SH-SY5Y (cell line): Measurements from ENCODE around the gene RPL5.

ENCODE experiments used
- GATA2 ChIP-seq: IDR thresholded peaks from 2 replicates; pipeline ENCODE4 v1.6.1; 2011; ENCODE audit warnings: mild to moderate bottlenecking, low read depth, low read length
- GATA3 ChIP-seq: IDR thresholded peaks from 2 replicates; pipeline ENCODE4 v1.6.1; 2011; ENCODE audit warnings: low read depth, mild to moderate bottlenecking, low read length, moderate library complexity

- TF ChIP-seq GATA2 (no peak), GATA3 (no peak)
Observed at GRCh38 chr1:92817986-92818764, 13.7 kb upstream of the RPL5 start.
